SK-N-SH (cell line): ENCODE results near the gene OR51E1.

Experiments
- CTCF ChIP-seq: fragments of 200-600 bp; sonication (generic); IDR thresholded peaks from 2 replicates; pipeline ENCODE4 v1.6.1; 2017; ENCODE audit warnings: antibody characterized with exemption, mild to moderate bottlenecking, moderate library complexity
- EP300 ChIP-seq, 2 experiments: IDR thresholded peaks; 2 replicates each; pipeline versions ENCODE4 v1.4.0 to v1.6.1; 2012; ENCODE audit warnings: borderline replicate concordance in 1 of 2, low read depth in 1 of 2, low read length in 1 of 2
- EZH2phosphoT487 ChIP-seq: fragments of 200-600 bp; sonication (generic); IDR thresholded peaks from 2 replicates; pipeline ENCODE4 v1.6.1; 2017; ENCODE audit warnings: low read depth, mixed run types, mild to moderate bottlenecking, antibody characterized with exemption, moderate library complexity, borderline replicate concordance
- GABPA ChIP-seq: IDR thresholded peaks from 2 replicates; pipeline ENCODE4 v1.4.0; 2012; ENCODE audit warnings: low read depth, mild to moderate bottlenecking
- MAX ChIP-seq: IDR thresholded peaks from 2 replicates; pipeline ENCODE4 v1.4.0; 2012; ENCODE audit warnings: low read depth
- NFIC ChIP-seq: IDR thresholded peaks from 2 replicates; pipeline ENCODE4 v1.4.0; 2012; ENCODE audit warnings: borderline replicate concordance
- RCOR1 ChIP-seq: fragments of 150-350 bp; IDR thresholded peaks from 2 replicates; pipeline ENCODE4 v1.6.1; 2017; ENCODE audit warnings: antibody characterized with exemption, low read length
- REST ChIP-seq: IDR thresholded peaks from 2 replicates; pipeline ENCODE4 v1.6.1; 2012; ENCODE audit warnings: mild to moderate bottlenecking, low read depth, low read length, moderate library complexity
- RFX5 ChIP-seq: IDR thresholded peaks from 2 replicates; pipeline ENCODE4 v1.6.1; 2012; ENCODE audit warnings: mild to moderate bottlenecking, improper control_type of control experiment, low read length
- SMC3 ChIP-seq: IDR thresholded peaks from 2 replicates; pipeline ENCODE4 v1.6.1; 2012; ENCODE audit warnings: low read depth, low read length, improper control_type of control experiment
- USF1 ChIP-seq: IDR thresholded peaks from 2 replicates; pipeline ENCODE4 v1.4.0; 2012; ENCODE audit warnings: low read depth, borderline replicate concordance
- USF2 ChIP-seq: fragments of 150-350 bp; IDR thresholded peaks from 2 replicates; pipeline ENCODE4 v1.6.1; 2017; ENCODE audit warnings: antibody characterized with exemption, low read length, low read depth, borderline replicate concordance
- TF ChIP-seq, protein P1 (sequence below): IDR thresholded peaks from 2 replicates; pipeline ENCODE4; 2012

DNA sequence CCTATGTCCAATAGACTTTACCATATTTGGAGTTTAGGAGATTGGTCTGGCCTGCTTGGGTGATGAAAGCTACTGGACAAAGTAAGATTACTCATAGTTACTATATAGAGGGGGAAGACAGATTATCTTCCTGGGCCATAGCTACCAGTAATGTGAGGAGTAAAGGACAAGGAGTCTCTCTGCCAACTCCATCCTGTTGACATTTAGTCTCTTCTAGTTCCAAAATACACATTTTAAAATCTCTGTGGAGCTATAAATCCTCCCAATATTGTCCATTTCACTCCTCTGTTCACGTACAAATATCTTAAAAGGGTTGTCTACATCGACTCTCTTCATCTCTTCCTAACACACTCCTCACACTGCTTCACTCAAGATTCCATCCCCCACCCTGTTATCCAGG, 7.6 kb upstream of the OR51E1 start:
- TF ChIP-seq EP300 (IDR thresholded peaks at IDR 0.05; ENCODE audit: borderline replicate concordance in 1 of 2, low read depth in 1 of 2, low read length in 1 of 2) (no peak), USF2 (no peak), EZH2phosphoT487 (no peak), CTCF (no peak), RCOR1 (no peak), SMC3 (no peak), MAX (no peak), RFX5 (no peak), GABPA (no peak), USF1 (no peak), REST (no peak), NFIC (no peak)
- TF ChIP-seq, protein P1, sequence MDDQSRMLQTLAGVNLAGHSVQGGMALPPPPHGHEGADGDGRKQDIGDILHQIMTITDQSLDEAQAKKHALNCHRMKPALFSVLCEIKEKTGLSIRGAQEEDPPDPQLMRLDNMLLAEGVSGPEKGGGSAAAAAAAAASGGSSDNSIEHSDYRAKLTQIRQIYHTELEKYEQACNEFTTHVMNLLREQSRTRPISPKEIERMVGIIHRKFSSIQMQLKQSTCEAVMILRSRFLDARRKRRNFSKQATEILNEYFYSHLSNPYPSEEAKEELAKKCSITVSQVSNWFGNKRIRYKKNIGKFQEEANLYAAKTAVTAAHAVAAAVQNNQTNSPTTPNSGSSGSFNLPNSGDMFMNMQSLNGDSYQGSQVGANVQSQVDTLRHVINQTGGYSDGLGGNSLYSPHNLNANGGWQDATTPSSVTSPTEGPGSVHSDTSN: no peak
